ENCODE results near the gene SYT2. TPM values are rescaled to one million over a fixed set of nuclear protein-coding genes. Genes with fewer than 3 reads are reported as not detected.

Gene SYT2
- total and polyA plus RNA-seq, 10 donors: under 0.01 to 0.14 (median 0.03) TPM; not detected in 3

GRCh38 chr1:202680586-202681352, 29.5 kb downstream of the SYT2 start:
- no peak overlapping the region for H3K27ac ChIP-seq
- H3K4me3 ChIP-seq: no peak overlapping the region
- 61 to 84% (median 72%) methylated on average over 2 of the region's 2 CpGs for WGBS, 5 donors
- peaks cover 0 to 14% (median 9%) of the 10 kb centered on the region in 8 donors for H3K9me3 ChIP-seq
- intact Hi-C loops (cut with DNase I; ENCODE audit: low total_unique reads): no loop called here
- H3K27me3 ChIP-seq (replicated peaks in 1 of 7): peaks cover 0 to 65% (median 10%) of the 10 kb centered on the region in 7 donors
- H3K36me3 ChIP-seq: no peaks in the 10 kb centered on the region
- DNase-seq: peak; percentile 33
- H3K4me1 ChIP-seq: no peaks in the 10 kb centered on the region
- TF ChIP-seq POLR2A (IDR thresholded peaks at IDR 0.05) (no peak), POLR2AphosphoS5 (IDR thresholded peaks at IDR 0.05) (no peak), CTCF (IDR thresholded peaks at IDR 0.05 in 8 of 11, conservative IDR thresholded peaks at IDR 0.05 in 3 of 11) (no peak)

GRCh38 chr1:202679406-202680177, 30.7 kb downstream of the SYT2 start:
- no peak overlapping the region for H3K27ac ChIP-seq
- H3K4me1 ChIP-seq: no peaks in the 10 kb centered on the region
- intact Hi-C loops (cut with DNase I; ENCODE audit: low total_unique reads): no loop called here
- WGBS, 5 donors: 56 to 71% (median 67%) methylated on average over 4 of the region's 4 CpGs
- H3K27me3 ChIP-seq (replicated peaks in 1 of 7): peaks cover 0 to 56% (median 10%) of the 10 kb centered on the region in 7 donors
- H3K36me3 ChIP-seq: no peaks in the 10 kb centered on the region
- H3K4me3 ChIP-seq: no peak overlapping the region
- DNase-seq: no peak
- TF ChIP-seq POLR2AphosphoS5 (IDR thresholded peaks at IDR 0.05): no peak
- no peak for TF ChIP-seq POLR2A (IDR thresholded peaks at IDR 0.05)
- TF ChIP-seq CTCF (IDR thresholded peaks at IDR 0.05 in 8 of 11, conservative IDR thresholded peaks at IDR 0.05 in 3 of 11): no peak
- H3K9me3 ChIP-seq: peaks cover 0 to 14% (median 9%) of the 10 kb centered on the region in 8 donors

GRCh38 chr1:202677433-202677832, 32.8 kb downstream of the SYT2 start:
- TF ChIP-seq POLR2AphosphoS5 (IDR thresholded peaks at IDR 0.05) (no peak), POLR2A (IDR thresholded peaks at IDR 0.05) (no peak)
- Histone ChIP-seq H3K36me3 (no peaks in the 10 kb centered on the region), H3K4me1 (no peaks in the 10 kb centered on the region), H3K27ac (no peak overlapping the region), H3K4me3 (no peak overlapping the region), H3K9me3 (peaks cover 0 to 14% (median 9%) of the 10 kb centered on the region in 8 donors), H3K27me3 (replicated peaks in 1 of 7) (peaks cover 0 to 37% (median 10%) of the 10 kb centered on the region in 7 donors)
- intact Hi-C loops (cut with DNase I; ENCODE audit: low total_unique reads): no loop called here
- DNase-seq: no peak
- 79 to 92% (median 87%) methylated on average over 2 of the region's 2 CpGs for WGBS, 5 donors

- Histone ChIP-seq H3K4me3 (no peak overlapping the region), H3K27ac (no peak overlapping the region), H3K4me1 (no peaks in the 10 kb centered on the region), H3K27me3 (replicated peaks in 1 of 7) (peaks cover 0 to 6% (median 0%) of the 10 kb centered on the region in 7 donors), H3K9me3 (peaks cover 0 to 14% (median 9%) of the 10 kb centered on the region in 8 donors), H3K36me3 (no peaks in the 10 kb centered on the region)
- 78 to 89% (median 84%) methylated on average over 5 of the region's 5 CpGs for WGBS, 5 donors
- intact Hi-C loops (cut with DNase I; ENCODE audit: low total_unique reads): no loop called here
- DNase-seq: peak; percentile 27
- TF ChIP-seq POLR2A (IDR thresholded peaks at IDR 0.05) (no peak), CTCF (IDR thresholded peaks at IDR 0.05 in 8 of 11, conservative IDR thresholded peaks at IDR 0.05 in 3 of 11) (no peak), POLR2AphosphoS5 (IDR thresholded peaks at IDR 0.05) (no peak)
These were observed 36.7 kb downstream of the SYT2 start for GRCh38 chr1:202673531-202673930.

All from spleen (tissue), 11 donors.